GM21447 (cell line): ENCODE measurements around the gene HTT.
"Not testable (repeated sequence)": the region's sequence is repeated elsewhere in the genome, so short reads cannot be mapped to it uniquely, and the experiment has no call there.

Source experiments
- ATAC-seq: cut with Tn5 transposase; IDR thresholded peaks from one replicate; pipeline ENCODE4 v1.9.1; 2021; ENCODE audit not compliant: unreplicated experiment

Gene HTT

GRCh38 chr4:3044870-3045819 is 29.3 kb upstream of the HTT start:
- no peak for ATAC-seq

GRCh38 chr4:3046162-3046561 is 28.3 kb upstream of the HTT start:
- ATAC-seq = no peak

GRCh38 chr4:3046623-3047022 is 27.9 kb upstream of the HTT start:
- ATAC-seq = no peak

- peak; percentile 91 for ATAC-seq
Observed at GRCh38 chr4:3047464-3048286, 26.8 kb upstream of the HTT start.

- not testable (repeated sequence) for ATAC-seq
Observed at GRCh38 chr4:3051141-3051897, 23.2 kb upstream of the HTT start.

GRCh38 chr4:3054169-3054759 is 20.2 kb upstream of the HTT start:
- ATAC-seq = no peak

- ATAC-seq = no peak
Observed at GRCh38 chr4:3059943-3060342, 14.5 kb upstream of the HTT start.

GRCh38 chr4:3060946-3061345 is 13.5 kb upstream of the HTT start:
- no peak for ATAC-seq

- ATAC-seq = no peak
Observed at GRCh38 chr4:3062471-3062870, 12.0 kb upstream of the HTT start.

GRCh38 chr4:3065551-3065950 is 8.9 kb upstream of the HTT start:
- no peak for ATAC-seq

GRCh38 chr4:3066836-3067400 is 7.6 kb upstream of the HTT start:
- ATAC-seq = no peak

GRCh38 chr4:3067473-3068001 is 6.9 kb upstream of the HTT start:
- no peak for ATAC-seq

GRCh38 chr4:3069661-3070199 is 4.8 kb upstream of the HTT start:
- ATAC-seq = no peak

- ATAC-seq = no peak
Observed at GRCh38 chr4:3070709-3071500, 3.6 kb upstream of the HTT start.

GRCh38 chr4:3071811-3072210 is 2.7 kb upstream of the HTT start:
- no peak for ATAC-seq

- no peak for ATAC-seq
Observed at GRCh38 chr4:3073158-3074077, 1.1 kb upstream of the HTT start.

GRCh38 chr4:3074846-3075651 is 568 bp downstream of the HTT start:
- ATAC-seq = peak; percentile 30
